GM19023 (cell line): Measurements from ENCODE around the gene STAB1.
A peak's percentile ranks its signal among the peaks of the same experiment; 100 is the strongest.
"Not testable (repeated sequence)": the region's sequence is repeated elsewhere in the genome, so short reads cannot be mapped to it uniquely, and the experiment has no call there.

ENCODE experiments used
- ATAC-seq: cut with Tn5 transposase; IDR thresholded peaks from one replicate; pipeline ENCODE4 v1.9.1; 2021; ENCODE audit warnings: mild to moderate bottlenecking, moderate library complexity; ENCODE audit not compliant: unreplicated experiment

Gene STAB1

GRCh38 chr3:52523386-52524257, 28.5 kb downstream of the STAB1 start:
- ATAC-seq, result no peak

- no peak for ATAC-seq
Observed at GRCh38 chr3:52524258-52524751, 29.2 kb downstream of the STAB1 start.

GRCh38 chr3:52524752-52525679, 29.9 kb downstream of the STAB1 start:
- no peak for ATAC-seq

GRCh38 chr3:52525680-52526561, 30.8 kb downstream of the STAB1 start:
- ATAC-seq, result no peak

- not testable (repeated sequence) for ATAC-seq
Observed at GRCh38 chr3:52526671-52527038, 31.5 kb downstream of the STAB1 start.

GRCh38 chr3:52527039-52527731, 32.0 kb downstream of the STAB1 start:
- no peak for ATAC-seq

GRCh38 chr3:52527732-52528585, 32.8 kb downstream of the STAB1 start:
- no peak for ATAC-seq

GRCh38 chr3:52528586-52529375, 33.6 kb downstream of the STAB1 start:
- no peak for ATAC-seq

- no peak for ATAC-seq
Observed at GRCh38 chr3:52529376-52530333, 34.5 kb downstream of the STAB1 start.

GRCh38 chr3:52530918-52531826, 36.0 kb downstream of the STAB1 start:
- ATAC-seq, result no peak

- ATAC-seq, result no peak
Observed at GRCh38 chr3:52531860-52532516, 36.9 kb downstream of the STAB1 start.

- ATAC-seq, result no peak
Observed at GRCh38 chr3:52532517-52532837, 37.3 kb downstream of the STAB1 start.

GRCh38 chr3:52532838-52533622, 37.9 kb downstream of the STAB1 start:
- ATAC-seq, result peak; percentile 2

GRCh38 chr3:52533623-52534280, 38.6 kb downstream of the STAB1 start, which contains the start of gene NT5DC2:
NT5DC2 (minus strand) TSS chr3:52533857; CDS start chr3:52533737, 120 bp downstream.
- ATAC-seq, result peak; percentile 34
